Measurements from ENCODE around the gene UBAC2.

DNA sequence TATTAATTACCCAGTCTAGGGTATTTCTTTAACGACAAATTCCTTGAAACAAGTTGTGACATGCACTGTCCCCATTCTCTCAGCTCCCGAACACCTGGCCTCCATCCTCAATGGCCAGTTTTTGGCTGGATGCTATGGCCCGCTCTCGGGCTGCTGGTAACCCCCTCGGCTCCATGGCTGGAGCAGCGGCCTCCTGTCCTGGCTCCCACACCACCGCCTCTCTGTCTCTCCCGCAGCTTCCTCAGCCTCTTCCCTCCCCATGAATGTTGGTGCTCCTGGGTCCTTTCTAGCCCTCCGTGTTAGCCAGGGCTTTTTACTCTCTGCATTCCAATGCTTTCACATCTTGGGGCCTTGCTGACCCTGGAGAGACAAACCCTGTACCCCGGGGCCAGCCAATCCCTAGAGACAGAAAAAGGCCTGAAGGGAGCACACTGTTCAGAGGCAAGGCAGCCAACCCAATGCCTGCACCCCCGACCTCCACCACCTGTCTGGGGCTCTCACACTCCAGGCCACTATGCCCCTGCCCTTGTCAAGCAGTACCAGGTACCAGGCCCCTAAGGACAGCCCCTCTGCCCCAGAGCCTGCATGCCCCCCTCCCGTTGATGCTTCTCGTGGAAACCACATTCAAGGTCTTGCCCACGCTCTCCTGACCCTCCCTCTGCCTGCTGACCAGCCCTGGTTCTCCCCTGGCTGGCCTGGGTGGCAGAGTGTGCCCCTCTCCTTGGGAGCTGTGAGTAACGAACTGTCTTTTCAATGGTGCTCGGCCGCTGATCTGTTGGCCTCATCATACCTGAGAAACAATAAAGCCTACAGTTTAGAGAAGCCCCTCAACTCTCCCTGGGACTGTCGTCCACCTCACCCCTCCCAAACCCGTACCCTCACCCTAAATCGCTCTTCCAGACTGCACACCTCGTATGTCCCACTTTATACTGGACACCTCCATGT, 193.4 kb downstream of the UBAC2 start:
- TF ChIP-seq SP1 (IDR thresholded peaks at IDR 0.05) (no peak), SUZ12 (IDR thresholded peaks at IDR 0.05) (no peak), FOXM1 (IDR thresholded peaks at IDR 0.05; ENCODE audit: borderline replicate concordance) (no peak), TARDBP (IDR thresholded peaks at IDR 0.05) (no peak), FOXA1 (IDR thresholded peaks at IDR 0.05) (no peak), BHLHE40 (IDR thresholded peaks at IDR 0.05; ENCODE audit: borderline replicate concordance) (no peak), LEF1 (IDR thresholded peaks at IDR 0.05; ENCODE audit: borderline replicate concordance) (no peak), L3MBTL2 (conservative IDR thresholded peaks at IDR 0.05) (no peak), NFRKB (IDR thresholded peaks at IDR 0.05) (no peak), ZNF384 (IDR thresholded peaks at IDR 0.05) (no peak)
- TF ChIP-seq, protein P1, sequence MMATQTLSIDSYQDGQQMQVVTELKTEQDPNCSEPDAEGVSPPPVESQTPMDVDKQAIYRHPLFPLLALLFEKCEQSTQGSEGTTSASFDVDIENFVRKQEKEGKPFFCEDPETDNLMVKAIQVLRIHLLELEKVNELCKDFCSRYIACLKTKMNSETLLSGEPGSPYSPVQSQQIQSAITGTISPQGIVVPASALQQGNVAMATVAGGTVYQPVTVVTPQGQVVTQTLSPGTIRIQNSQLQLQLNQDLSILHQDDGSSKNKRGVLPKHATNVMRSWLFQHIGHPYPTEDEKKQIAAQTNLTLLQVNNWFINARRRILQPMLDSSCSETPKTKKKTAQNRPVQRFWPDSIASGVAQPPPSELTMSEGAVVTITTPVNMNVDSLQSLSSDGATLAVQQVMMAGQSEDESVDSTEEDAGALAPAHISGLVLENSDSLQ (IDR thresholded peaks at IDR 0.05) = no peak
